ENCODE results near the gene PDF. TPM values are rescaled to one million over a fixed set of nuclear protein-coding genes. Genes with fewer than 3 reads are reported as not detected.
"Not testable (repeated sequence)": the region's sequence is repeated elsewhere in the genome, so short reads cannot be mapped to it uniquely, and the experiment has no call there.

PDF gene
- total RNA-seq, 1 donor from 2014 or later = 15.3 TPM

GRCh38 chr16:69301861-69302260 is 28.5 kb downstream of the PDF start:
- Mint-ChIP-seq H3K9me3 (no peaks in the 10 kb centered on the region), H3K4me3 (no peak overlapping the region), H3K27me3 (no peaks in the 10 kb centered on the region), H3K27ac (no peak overlapping the region), H3K4me1 (peaks cover 3% of the 10 kb centered on the region), H3K36me3 (ENCODE audit: low read depth) (peaks cover 11% of the 10 kb centered on the region)
- no peak for TF ChIP-seq CTCF (IDR thresholded peaks at IDR 0.05)
- ChIA-PET CTCF (interaction anchor here (1.3 kb wide), 1 partner anchor 94 kb away, joined by 3 read pairs; no protein-coding TSS in a partner anchor), POLR2A (no interaction called here)
- no peak for DNase-seq
- ATAC-seq (ENCODE audit: low read depth) = no peak
- intact Hi-C loops (cut with micrococcal nuclease) = no loop called here

- CTCF ChIA-PET = interaction anchor here (1.3 kb wide), 1 partner anchor 95 kb away, joined by 3 read pairs; no protein-coding TSS in a partner anchor
- Mint-ChIP-seq H3K27ac (no peak overlapping the region), H3K9me3 (no peaks in the 10 kb centered on the region), H3K36me3 (ENCODE audit: low read depth) (peaks cover 12% of the 10 kb centered on the region), H3K4me3 (no peak overlapping the region), H3K4me1 (peaks cover 3% of the 10 kb centered on the region), H3K27me3 (no peaks in the 10 kb centered on the region)
- no peak for TF ChIP-seq CTCF (IDR thresholded peaks at IDR 0.05)
- intact Hi-C loops (cut with micrococcal nuclease) = no loop called here
- no peak for ATAC-seq (ENCODE audit: low read depth)
- no peak for DNase-seq
- POLR2A ChIA-PET = no interaction called here
These were observed 29.2 kb downstream of the PDF start for GRCh38 chr16:69301187-69301586.

- ChIA-PET CTCF (no interaction called here), POLR2A (interaction anchor here (0.7 kb wide), 1 partner anchor 297 kb away, joined by 3 read pairs; no protein-coding TSS in a partner anchor)
- H3K4me1 Mint-ChIP-seq = peaks cover 3% of the 10 kb centered on the region
- H3K9me3 Mint-ChIP-seq = no peaks in the 10 kb centered on the region
- intact Hi-C loops (cut with micrococcal nuclease) = no loop called here
- no peaks in the 10 kb centered on the region for H3K27me3 Mint-ChIP-seq
- DNase-seq (no peak), ATAC-seq (ENCODE audit: low read depth) (no peak)
- TF ChIP-seq CTCF (IDR thresholded peaks at IDR 0.05) = no peak
- no peak overlapping the region for H3K4me3 Mint-ChIP-seq
- no peak overlapping the region for H3K27ac Mint-ChIP-seq
- H3K36me3 Mint-ChIP-seq (ENCODE audit: low read depth) = peaks cover 12% of the 10 kb centered on the region
These were observed 32.1 kb downstream of the PDF start for GRCh38 chr16:69298261-69298660.

- peaks cover 12% of the 10 kb centered on the region for H3K36me3 Mint-ChIP-seq (ENCODE audit: low read depth)
- H3K27ac Mint-ChIP-seq; H3K27me3 Mint-ChIP-seq; H3K9me3 Mint-ChIP-seq; H3K4me3 Mint-ChIP-seq; DNase-seq; intact Hi-C loops (cut with micrococcal nuclease); H3K4me1 Mint-ChIP-seq; ATAC-seq (ENCODE audit: low read depth): not testable (repeated sequence)
- ChIA-PET CTCF (interaction anchor here (0.8 kb wide), 1 partner anchor 11 kb away, joined by 3 read pairs; no protein-coding TSS in a partner anchor), POLR2A (interaction anchor here (0.7 kb wide), 2 partner anchors 14 to 41 kb away, joined by 3 to 5 read pairs; no protein-coding TSS in a partner anchor)
These were observed 33.6 kb downstream of the PDF start for GRCh38 chr16:69296771-69297170.

GRCh38 chr16:69294051-69294450 is 36.3 kb downstream of the PDF start:
- Mint-ChIP-seq H3K27me3 (no peaks in the 10 kb centered on the region), H3K9me3 (no peaks in the 10 kb centered on the region), H3K36me3 (ENCODE audit: low read depth) (peaks cover 3% of the 10 kb centered on the region), H3K4me3 (no peak overlapping the region), H3K27ac (no peak overlapping the region), H3K4me1 (no peaks in the 10 kb centered on the region)
- ChIA-PET POLR2A (no interaction called here), CTCF (no interaction called here)
- intact Hi-C loops (cut with micrococcal nuclease) = no loop called here
- no peak for ATAC-seq (ENCODE audit: low read depth)
- no peak for TF ChIP-seq CTCF (IDR thresholded peaks at IDR 0.05)
- no peak for DNase-seq

- ATAC-seq (ENCODE audit: low read depth) (no peak), DNase-seq (no peak)
- no peaks in the 10 kb centered on the region for H3K9me3 Mint-ChIP-seq
- ChIA-PET CTCF (no interaction called here), POLR2A (no interaction called here)
- no peaks in the 10 kb centered on the region for H3K27me3 Mint-ChIP-seq
- intact Hi-C loops (cut with micrococcal nuclease) = no loop called here
- TF ChIP-seq CTCF (IDR thresholded peaks at IDR 0.05) = no peak
- no peak overlapping the region for H3K27ac Mint-ChIP-seq
- no peaks in the 10 kb centered on the region for H3K4me1 Mint-ChIP-seq
- H3K4me3 Mint-ChIP-seq = no peak overlapping the region
- H3K36me3 Mint-ChIP-seq (ENCODE audit: low read depth) = peaks cover 3% of the 10 kb centered on the region
These were observed 37.0 kb downstream of the PDF start for GRCh38 chr16:69293401-69293800.

- H3K36me3 Mint-ChIP-seq (ENCODE audit: low read depth); H3K27me3 Mint-ChIP-seq; DNase-seq; H3K4me1 Mint-ChIP-seq; intact Hi-C loops (cut with micrococcal nuclease); H3K9me3 Mint-ChIP-seq; H3K27ac Mint-ChIP-seq; H3K4me3 Mint-ChIP-seq; POLR2A ChIA-PET; ATAC-seq (ENCODE audit: low read depth): not testable (repeated sequence)
- CTCF ChIA-PET = interaction anchor here (0.6 kb wide), 1 partner anchor 185 kb away, joined by 3 read pairs; no protein-coding TSS in a partner anchor
These were observed 38.7 kb downstream of the PDF start for GRCh38 chr16:69291657-69292056.

All from activated B cell treated with CpG ODN at 0.5 μM for 24 hours (primary cell).